Non-pigmented ciliary epithelial cell (primary cell): ENCODE data around the gene ZNF548.
"Not testable (repeated sequence)": the region's sequence is repeated elsewhere in the genome, so short reads cannot be mapped to it uniquely, and the experiment has no call there.

ENCODE experiments used
- DNase-seq: peaks from one replicate; pipeline ENCODE4 v3.0.0-alpha.2; 2010; ENCODE audit warnings: low read depth

Gene ZNF548

DNA sequence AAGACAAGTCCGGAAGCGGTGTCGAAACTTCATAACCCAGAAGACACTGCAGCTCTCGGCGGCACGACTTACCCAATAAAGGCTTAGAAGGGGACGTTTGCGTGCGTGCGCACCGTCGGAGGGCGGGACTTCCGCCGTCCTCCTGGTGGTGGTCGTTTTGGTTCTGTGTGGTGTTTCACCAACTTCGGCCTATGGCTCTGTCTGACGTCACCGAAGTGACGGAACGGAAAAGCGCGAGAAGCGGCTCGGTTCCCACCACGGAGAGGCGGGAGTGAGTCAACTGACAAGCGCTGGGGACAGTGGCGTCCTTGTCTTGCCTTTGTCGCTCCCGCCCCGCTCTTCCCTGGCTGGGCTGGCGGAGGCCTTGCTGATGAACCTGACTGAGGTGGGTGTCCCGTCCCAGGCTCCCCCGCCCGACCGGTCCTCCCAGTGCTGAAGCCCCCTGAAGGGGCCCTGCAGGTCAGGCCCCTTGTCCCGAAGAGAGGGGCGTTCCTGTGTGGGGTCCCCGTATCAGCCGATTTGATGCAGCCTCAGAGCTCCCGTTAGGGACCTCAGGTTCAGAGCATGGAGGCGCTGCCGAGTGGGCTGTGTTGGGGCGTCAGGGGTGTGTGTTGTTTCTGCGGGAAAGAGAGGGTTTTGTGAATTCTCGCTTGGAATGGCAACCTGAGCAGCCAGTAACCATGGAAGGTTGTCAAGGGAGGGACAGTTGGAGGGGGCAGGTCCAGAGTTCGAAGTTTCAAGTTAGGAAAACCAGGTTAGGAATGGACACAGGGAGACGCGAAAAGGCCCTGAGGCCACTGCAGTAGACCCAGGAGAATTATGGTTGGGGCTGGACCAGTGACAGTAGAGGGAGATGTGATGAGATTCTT, at the start of gene ZNF548:
TSS of gene ZNF548 (plus strand) at position 125 of the 869 bp plus-strand sequence. CDS start at position 371, 246 bp downstream.
- DNase-seq, result peak; percentile 96

DNA sequence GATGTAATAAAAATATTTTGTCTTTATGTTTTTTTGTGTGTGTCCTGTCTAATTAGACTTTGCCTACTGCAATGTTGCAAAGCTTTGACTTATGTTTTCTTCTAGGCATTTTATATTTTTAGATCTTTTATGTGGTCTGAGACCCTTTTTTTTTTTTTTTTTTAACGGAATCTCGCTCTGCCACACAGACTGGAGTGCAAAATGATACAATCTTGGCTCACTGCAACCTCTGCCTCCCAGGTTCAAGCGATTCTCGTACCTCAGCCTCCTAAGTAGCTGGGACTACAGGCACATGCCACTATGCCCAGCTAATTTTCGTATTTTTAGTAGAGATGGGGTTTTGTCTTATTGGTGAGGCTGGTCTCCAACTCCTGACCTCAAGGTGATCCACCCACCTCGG, 47.1 kb upstream of the ZNF548 start:
- DNase-seq, result no peak

DNA sequence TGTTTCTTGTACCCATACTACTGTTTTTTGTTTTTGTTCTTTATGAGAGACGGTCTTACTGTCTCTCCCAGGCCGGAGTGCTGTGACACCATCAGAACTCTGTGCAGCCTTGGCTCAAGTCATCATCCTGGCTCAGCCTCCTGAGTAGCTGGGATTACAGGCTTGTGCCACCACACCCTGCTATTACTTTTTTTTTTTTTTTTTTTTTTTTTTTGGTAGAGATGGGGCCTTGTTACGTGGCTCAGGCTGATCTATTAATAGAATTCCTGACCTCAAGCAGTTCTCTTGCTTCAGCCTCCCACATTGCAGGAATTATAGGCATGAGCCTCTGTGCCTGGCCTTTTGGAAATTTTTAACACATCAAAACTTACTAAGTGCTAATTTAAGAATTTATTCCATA, 41.5 kb upstream of the ZNF548 start:
- DNase-seq, result peak; percentile 10

DNA sequence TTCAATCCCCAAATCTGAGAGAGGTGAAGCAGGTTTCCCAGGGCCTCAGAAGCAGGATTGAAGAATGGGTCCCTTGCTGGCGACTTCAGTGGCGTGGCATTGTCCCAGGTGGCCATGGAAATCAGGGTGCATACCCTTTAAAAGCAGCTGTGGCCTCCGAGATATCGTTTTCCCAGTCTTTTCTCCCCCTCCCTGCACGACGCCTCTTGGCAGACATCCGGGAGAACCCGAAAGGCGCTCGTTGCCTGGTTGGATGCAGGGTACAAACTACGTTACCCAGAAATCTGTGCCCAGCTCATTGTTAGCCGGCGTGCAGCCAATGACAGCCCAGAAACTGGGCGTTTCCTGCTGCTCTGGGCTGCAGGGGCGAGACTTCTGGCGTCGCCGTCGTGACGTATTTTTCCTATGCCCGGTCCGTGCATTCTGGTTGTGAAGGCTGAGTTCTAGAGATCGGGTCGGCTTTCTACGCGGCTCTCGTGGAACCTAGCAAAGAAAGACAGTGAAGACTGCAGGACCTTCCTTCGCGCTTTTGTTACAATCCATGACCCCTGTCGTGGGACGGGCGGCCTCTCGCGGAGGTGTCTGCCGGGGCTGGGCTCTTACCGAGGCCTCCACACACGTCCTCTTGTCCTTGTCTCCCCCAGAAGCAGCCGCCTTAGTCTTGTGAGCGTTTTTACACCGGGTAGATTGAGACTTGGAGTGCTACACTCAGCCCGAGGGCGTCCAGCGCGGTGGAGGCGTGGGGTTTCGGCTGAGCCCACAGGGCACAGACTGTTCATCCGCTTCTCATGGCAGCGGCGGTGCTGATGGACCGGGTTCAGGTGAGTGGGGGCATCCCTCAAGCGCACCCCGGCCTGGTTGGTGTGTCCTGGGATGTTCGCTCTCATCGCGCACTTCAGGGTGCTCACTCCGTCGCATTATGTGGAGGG, 38.5 kb upstream of the ZNF548 start, which contains the start of gene ZNF304:
TSS of gene ZNF304 (plus strand) at position 395 of the 929 bp plus-strand sequence. CDS start at position 789, 394 bp downstream.
- DNase-seq, result peak; percentile 80

DNA sequence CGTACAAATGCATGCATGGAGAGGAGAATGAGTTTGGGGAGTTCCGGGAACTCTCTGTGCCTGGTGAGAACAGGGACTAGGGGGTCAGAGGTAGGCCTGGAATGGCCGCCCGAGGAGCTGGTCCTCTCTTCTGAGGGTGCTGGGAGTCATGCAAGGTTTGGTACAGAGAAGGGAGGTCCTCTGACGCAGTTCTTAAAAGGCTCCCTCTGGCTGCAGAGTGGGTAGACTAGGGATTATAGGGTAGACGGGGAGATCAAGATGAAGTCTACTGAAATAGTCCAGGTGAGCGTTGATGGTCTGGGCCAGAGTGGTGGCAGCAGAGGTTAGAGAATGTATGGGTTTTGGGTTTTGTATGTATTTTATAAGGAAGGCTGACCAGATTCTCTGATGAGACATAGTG, 37.8 kb upstream of the ZNF548 start:
- no peak for DNase-seq

DNA sequence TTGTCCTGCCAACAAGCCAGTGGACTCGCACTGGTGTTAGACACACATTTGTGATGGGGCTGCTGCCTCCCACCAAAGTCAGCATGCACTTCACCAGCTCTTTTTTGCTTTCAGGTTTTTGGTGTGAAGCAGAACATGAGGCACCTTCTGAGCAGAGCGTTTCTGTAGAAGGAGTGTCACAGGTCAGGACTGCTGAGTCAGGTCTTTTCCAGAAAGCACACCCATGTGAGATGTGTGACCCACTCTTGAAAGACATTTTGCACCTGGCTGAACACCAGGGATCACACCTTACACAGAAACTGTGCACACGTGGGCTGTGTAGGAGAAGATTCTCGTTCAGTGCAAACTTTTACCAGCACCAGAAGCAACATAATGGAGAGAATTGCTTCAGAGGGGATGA, 33.7 kb upstream of the ZNF548 start:
- DNase-seq, result no peak

DNA sequence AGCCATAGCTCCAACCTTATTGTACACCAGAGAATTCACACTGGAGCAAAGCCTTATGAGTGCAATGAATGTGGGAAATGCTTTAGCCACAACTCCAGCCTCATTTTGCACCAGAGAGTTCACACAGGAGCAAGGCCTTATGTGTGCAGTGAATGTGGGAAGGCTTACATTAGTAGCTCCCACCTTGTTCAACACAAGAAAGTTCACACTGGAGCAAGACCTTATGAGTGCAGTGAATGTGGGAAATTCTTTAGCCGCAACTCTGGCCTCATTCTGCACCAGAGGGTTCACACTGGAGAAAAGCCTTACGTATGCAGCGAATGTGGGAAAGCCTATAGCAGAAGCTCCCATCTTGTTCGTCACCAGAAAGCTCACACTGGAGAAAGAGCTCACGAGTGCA, 32.2 kb upstream of the ZNF548 start:
- DNase-seq, result no peak

DNA sequence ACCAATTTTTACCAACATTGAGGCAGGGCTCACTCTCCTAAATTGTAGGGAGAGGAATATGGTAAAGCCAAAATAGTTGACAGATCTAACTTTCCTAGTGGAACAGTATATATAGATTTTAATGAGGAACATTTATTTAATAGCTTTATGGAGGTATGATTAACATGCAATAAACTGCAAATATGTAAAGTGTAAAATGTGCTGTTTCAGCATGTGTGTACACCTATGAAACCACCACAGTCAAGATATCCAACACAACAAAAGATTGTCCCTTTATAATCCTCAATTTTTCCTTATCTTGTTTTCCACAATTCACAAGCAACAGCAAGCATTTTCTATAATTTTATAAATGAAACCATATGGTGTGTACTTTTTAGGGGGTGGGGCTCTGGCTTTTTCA, 30.4 kb upstream of the ZNF548 start:
- no peak for DNase-seq

DNA sequence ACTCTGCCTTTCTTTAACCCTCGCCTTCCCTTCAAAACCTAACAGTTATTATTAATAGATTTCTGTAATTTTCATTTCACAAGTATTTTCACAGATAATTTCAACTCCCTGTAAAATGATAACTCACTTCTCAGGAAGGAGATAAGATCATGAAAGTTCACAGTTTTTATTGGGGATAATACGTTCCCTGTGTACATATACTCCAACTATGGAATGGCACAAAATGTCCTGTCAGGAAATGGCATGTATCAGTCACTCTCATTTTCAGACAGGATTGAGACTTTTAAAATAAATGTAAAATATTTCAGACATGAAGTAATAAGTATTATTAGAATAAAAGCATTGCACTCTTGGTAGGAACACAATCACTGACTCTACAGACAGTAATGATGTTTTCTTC, 27.2 kb upstream of the ZNF548 start:
- DNase-seq, result no peak

DNA sequence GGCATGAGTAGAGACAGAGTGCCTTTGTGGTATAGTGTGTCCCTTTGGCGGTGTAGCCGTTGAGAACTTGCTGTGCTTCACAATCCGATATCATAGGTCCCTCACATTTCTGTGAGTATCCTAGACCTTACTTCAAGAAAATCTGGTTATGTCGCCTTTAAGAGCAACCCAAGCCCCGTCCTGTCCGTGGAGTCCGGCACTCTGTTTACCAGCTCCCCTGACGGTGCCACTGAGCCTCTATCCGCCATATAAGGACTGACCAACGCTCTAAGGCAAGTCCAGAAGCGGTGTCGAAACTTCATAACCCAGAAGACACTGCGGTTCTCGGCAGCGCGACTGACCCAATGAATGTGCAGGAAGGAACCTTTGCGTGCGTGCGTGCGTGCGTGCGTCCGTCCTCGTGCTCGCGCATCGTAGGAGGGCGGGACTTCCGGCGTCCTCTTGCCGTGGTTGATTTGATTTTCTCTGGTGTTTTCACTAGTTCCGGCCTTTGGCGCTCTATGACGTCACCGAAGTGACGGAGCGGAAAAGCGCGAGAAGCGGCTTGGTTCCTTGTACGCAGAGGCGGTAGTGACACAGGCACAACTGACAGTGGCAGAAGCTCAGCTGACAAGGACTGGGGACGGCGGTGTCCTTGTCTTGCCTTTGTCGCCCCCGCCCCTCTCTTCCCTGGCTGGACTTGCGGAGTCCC, 26.5 kb upstream of the ZNF548 start, which contains the start of the genes TRAPPC2B and ZNF547:
TSS of gene TRAPPC2B (plus strand) at position 555 of the 691 bp plus-strand sequence. CDS start 1,283 bp downstream, outside the sequence.
TSS of gene ZNF547 (plus strand) at position 555 of the 691 bp plus-strand sequence. CDS start 5,005 bp downstream, outside the sequence.
- peak; percentile 99 for DNase-seq

DNA sequence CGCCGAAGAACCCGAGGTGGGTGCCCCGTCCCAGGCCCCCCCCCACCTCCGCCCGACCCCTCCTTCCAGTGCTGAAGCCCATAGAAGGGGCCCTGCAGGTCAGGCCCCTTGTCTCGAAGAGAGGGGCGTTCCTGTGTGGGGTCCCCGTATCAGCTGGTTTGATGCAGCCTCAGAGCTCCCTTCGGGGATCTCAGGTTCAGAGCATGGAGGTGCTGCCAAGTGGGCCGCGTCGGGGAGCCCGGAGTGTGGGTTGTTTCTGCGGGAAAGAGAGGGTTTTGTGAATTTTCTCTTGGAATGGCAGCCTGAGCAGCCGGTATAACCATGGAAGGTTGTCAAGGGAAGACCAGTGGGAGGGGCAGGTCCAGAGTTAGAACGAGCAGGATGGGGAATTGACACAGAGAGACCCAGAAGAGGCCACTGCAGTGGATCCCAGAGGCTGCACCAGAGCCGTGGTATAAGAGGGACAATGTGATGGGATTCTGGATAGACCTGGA, 25.9 kb upstream of the ZNF548 start:
- no peak for DNase-seq

DNA sequence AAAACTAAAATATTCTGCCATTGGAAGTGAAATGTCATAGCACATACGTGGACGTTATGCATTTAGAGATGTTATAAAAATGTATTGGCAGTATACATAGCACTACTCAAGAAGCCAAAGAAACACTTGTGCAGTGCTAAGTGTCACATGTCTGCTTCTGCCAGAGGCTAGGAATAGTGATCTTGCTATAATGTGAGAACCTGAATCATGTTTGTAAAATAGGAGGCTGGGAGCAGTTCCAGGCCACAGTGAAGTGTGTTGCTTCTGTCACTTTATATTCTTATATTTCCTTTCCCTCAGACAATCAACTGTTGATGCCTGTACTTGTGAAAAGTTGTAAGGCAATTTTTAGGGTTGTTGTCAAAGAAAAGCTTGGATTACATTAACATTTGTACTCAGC, 22.9 kb upstream of the ZNF548 start:
- no peak for DNase-seq

DNA sequence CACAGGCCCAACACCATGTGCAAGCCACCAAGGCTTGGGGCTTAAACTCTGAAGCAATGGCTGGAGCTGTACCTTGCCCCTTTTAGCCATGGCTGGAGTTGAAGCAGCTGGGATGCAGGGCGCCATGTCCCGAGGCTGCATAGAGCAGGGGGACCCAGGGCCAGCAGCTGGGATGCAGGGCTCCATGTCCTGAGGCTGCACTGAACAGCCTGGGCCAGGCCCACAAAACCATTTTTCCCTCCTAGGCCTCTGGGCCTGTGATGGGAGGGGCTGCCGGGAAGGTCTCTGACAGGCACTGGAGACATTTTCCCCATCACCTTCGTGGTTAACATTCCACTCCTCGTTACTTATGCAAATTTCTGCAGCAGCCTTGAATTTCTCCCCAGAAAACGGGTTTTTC, 15.5 kb upstream of the ZNF548 start:
- no peak for DNase-seq

DNA sequence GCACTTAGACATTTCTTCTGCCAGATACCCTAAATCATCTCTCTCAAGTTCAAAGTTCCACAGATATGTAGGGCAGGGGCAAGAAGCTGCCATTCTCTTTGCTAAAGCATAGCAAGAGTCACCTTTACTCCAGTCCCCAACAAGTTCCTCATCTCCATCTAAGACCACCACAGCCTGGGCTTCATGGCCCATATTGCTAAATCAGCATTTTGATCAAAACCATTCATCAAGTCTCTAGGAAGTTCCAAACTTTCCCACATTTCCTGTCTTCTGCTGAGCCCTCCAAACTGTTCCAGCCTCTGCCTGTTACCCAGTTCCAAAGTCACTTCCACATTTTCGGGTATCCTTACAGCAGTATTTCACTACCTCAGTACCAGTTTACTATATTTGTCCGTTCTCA, 15.0 kb upstream of the ZNF548 start:
- DNase-seq, result not testable (repeated sequence)

DNA sequence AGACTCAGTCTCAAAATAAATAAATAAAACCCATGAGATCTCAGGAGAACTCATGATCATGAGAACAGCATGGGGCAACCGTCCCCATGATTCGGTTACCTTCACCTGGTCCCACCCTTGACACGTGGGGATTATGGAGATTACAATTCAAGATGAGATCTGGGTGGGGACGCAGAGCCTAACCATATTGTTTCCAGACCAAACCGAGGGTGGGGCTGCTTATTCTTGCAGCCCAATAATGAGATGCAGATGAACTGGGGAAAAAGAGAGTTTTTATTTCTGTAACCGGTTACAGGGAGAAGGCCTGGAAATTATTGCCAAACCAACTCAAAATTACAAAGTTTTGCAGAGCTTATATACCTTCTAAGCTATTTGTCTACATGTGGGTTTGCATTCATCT, 13.5 kb upstream of the ZNF548 start:
- no peak for DNase-seq

DNA sequence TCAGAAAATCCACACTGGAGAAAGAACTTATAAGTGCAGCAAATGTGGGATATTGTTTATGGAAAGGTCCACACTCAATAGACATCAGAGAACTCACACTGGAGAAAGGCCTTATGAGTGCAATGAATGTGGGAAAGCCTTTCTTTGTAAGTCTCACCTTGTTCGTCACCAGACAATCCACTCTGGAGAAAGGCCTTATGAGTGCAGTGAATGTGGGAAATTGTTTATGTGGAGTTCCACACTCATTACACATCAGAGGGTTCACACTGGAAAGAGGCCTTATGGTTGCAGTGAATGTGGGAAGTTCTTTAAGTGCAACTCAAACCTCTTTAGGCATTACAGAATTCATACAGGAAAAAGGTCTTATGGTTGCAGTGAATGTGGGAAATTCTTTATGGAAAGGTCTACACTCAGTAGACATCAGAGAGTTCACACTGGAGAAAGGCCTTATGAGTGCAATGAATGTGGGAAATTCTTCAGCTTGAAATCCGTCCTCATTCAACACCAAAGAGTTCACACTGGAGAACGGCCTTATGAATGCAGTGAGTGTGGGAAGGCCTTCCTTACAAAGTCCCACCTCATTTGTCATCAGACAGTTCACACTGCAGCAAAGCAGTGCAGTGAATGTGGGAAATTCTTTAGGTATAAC, 12.0 kb upstream of the ZNF548 start:
- no peak for DNase-seq

DNA sequence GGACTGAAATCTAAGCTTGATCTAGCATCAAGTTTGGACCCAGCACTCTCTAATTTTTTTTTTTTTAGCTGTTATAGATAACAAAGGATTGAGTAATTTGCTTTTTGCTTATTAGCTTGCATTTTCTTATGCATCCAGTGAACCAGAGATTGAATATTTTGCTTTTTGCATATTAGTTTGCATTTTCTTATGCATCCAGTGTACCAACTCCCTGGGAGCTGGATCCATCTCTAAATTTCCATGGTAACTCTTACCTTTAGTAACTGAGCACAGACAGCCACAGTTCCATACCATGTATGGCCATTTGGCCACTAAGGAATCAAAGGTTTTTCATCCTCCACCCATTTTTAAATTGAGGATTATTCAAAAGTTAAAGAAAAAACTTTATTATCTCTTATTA, 8.7 kb upstream of the ZNF548 start:
- DNase-seq, result no peak

DNA sequence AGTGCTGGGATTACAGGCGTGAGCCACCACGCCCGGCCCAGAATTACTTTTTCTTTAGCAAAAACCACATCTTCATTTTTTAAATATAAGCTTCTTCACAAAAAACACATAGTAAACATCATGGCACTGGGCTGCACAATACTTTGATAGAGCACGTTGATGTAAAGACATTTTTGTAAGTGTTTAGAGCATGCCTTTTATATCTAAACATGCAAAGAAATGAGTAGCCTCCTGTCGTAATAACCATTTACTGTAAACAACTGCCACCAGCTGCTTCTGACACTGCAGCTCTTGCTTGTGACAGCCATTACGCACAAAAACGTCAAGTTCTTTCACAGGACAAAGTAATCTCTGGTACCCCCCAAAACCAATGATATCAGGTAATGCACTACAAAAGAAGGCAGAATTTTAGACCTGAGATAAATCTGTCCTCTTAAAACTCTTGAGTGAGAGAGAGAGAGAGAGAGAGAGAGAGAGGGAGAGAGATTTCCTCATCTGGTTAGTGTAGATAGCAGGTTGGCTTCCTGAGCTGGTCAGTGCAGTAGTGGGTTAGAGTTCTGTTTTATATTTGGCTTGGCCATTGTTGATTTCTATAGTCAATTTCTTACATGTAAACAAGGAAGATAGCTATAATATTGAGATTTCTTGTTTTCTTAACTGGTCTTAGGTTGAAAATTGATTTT, 6.7 kb upstream of the ZNF548 start:
- no peak for DNase-seq

DNA sequence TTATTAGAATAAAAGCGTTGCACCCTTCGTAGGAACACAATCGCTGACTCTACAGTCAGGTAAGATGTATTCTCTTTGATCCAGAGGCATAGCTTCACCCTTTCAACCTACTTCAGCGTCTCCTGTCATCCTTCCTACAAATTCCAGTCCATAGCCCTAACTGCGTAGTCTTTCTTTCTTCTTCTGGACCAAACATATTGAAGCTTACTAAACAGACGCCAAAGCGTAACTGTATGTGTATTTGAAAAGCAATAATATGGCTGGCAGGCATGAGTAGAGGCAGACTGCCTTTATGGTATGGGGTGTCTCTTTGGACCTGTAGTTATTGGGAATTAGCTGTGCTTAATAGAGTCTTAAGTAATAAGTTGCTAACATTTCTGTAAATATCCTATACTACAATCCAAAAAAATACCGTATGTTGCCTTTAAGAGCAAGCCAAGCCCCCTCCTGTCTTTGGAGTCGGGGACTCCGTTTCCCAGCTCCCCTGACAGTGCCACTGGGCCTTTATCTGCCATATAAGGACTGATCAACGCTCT, 392 bp upstream of the ZNF548 start:
- no peak for DNase-seq

DNA sequence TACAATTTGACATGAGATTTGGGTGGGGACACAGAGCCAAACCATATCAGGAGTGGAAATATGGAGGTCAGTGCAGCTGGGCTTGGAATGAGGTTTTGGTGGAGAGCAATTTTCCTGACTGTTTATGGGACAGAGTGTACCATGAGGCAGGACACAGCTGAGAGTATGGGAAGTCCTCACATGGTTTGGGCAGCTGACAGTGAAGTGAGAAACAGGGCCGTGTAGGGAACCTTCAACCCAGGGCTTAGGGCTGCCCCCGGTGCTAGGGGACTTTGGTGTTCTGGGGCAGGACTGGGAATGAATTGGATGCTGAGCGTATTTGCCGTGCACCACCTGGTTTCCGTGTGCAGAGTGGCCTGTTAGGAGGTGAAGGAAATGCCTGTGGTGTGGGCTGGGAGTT, 6.1 kb downstream of the ZNF548 start:
- no peak for DNase-seq
